ENCODE data around the gene TMEM200A.

The TMEM200A gene

GRCh38 chr6:130482645-130483390 lies 117.0 kb downstream of the TMEM200A start:
- H3K4me3 ChIP-seq (ENCODE audit: low read depth, low read length): no peak overlapping the region
- no peak for TF ChIP-seq CTCF (IDR thresholded peaks at IDR 0.05; ENCODE audit: low read depth, low read length)

GRCh38 chr6:130485870-130486269 lies 120.1 kb downstream of the TMEM200A start:
- H3K4me3 ChIP-seq (ENCODE audit: low read depth, low read length): no peak overlapping the region

GRCh38 chr6:130486417-130486816 lies 120.6 kb downstream of the TMEM200A start:
- TF ChIP-seq CTCF (IDR thresholded peaks at IDR 0.05; ENCODE audit: low read depth, low read length): no peak
- no peak overlapping the region for H3K4me3 ChIP-seq (ENCODE audit: low read depth, low read length)

More at GRCh38 chr6:130485870-130486269, 120.1 kb downstream of the TMEM200A start:
- TF ChIP-seq CTCF (IDR thresholded peaks at IDR 0.05; ENCODE audit: low read depth, low read length): no peak

GRCh38 chr6:130489514-130489913 lies 123.7 kb downstream of the TMEM200A start:
- H3K4me3 ChIP-seq (ENCODE audit: low read depth, low read length): no peak overlapping the region
- no peak for TF ChIP-seq CTCF (IDR thresholded peaks at IDR 0.05; ENCODE audit: low read depth, low read length)
